GM18858 (cell line): ENCODE results near the gene METTL24.
"Not testable (repeated sequence)": the region's sequence is repeated elsewhere in the genome, so short reads cannot be mapped to it uniquely, and the experiment has no call there.

Experiments used
- ATAC-seq: cut with Tn5 transposase; IDR thresholded peaks from one replicate; pipeline ENCODE4 v1.9.1; 2021; ENCODE audit not compliant: unreplicated experiment

Gene METTL24

GRCh38 chr6:110364364-110365105 lies 6.4 kb upstream of the METTL24 start:
- no peak for ATAC-seq

GRCh38 chr6:110363748-110364147 lies 5.6 kb upstream of the METTL24 start:
- no peak for ATAC-seq

- no peak for ATAC-seq
These were observed 2.5 kb upstream of the METTL24 start for GRCh38 chr6:110360676-110361075.

GRCh38 chr6:110359556-110359955 lies 1.4 kb upstream of the METTL24 start:
- ATAC-seq = no peak

GRCh38 chr6:110358553-110359160 lies 508 bp upstream of the METTL24 start:
- no peak for ATAC-seq

GRCh38 chr6:110357298-110357663 lies 868 bp downstream of the METTL24 start:
- no peak for ATAC-seq

- ATAC-seq = no peak
These were observed 1.4 kb downstream of the METTL24 start for GRCh38 chr6:110356778-110357177.

GRCh38 chr6:110355727-110356126 lies 2.4 kb downstream of the METTL24 start:
- no peak for ATAC-seq

GRCh38 chr6:110355022-110355421 lies 3.1 kb downstream of the METTL24 start:
- ATAC-seq = no peak

- no peak for ATAC-seq
These were observed 4.0 kb downstream of the METTL24 start for GRCh38 chr6:110354153-110354552.

GRCh38 chr6:110353457-110354001 lies 4.6 kb downstream of the METTL24 start:
- ATAC-seq = no peak

- no peak for ATAC-seq
These were observed 5.4 kb downstream of the METTL24 start for GRCh38 chr6:110352563-110353262.

GRCh38 chr6:110351986-110352385 lies 6.2 kb downstream of the METTL24 start:
- ATAC-seq = no peak

- ATAC-seq = no peak
These were observed 6.6 kb downstream of the METTL24 start for GRCh38 chr6:110351546-110351945.

- ATAC-seq = not testable (repeated sequence)
These were observed 7.6 kb downstream of the METTL24 start for GRCh38 chr6:110350593-110350992.

- ATAC-seq = no peak
These were observed 9.0 kb downstream of the METTL24 start for GRCh38 chr6:110348961-110349690.

- ATAC-seq = no peak
These were observed 13.1 kb downstream of the METTL24 start for GRCh38 chr6:110345025-110345424.

GRCh38 chr6:110342759-110343158 lies 15.4 kb downstream of the METTL24 start:
- no peak for ATAC-seq

- ATAC-seq = no peak
These were observed 16.2 kb downstream of the METTL24 start for GRCh38 chr6:110341663-110342596.

GRCh38 chr6:110341067-110341466 lies 17.1 kb downstream of the METTL24 start:
- no peak for ATAC-seq
